Esophagus muscularis mucosa (tissue), 4 donors: ENCODE results near the gene PWWP2A.
"Not testable (repeated sequence)": the region's sequence is repeated elsewhere in the genome, so short reads cannot be mapped to it uniquely, and the experiment has no call there.

Source experiments
- EP300 ChIP-seq: sonication (generic); formaldehyde crosslinking; IDR thresholded peaks from one replicate; pipeline ENCODE4 v1.6.1; 2017; ENCODE audit warnings: antibody characterized with exemption
- POLR2A ChIP-seq: fragments of 450-650 bp; IDR thresholded peaks from one replicate; pipeline ENCODE4 v1.6.1; 2017; ENCODE audit warnings: antibody characterized with exemption, moderate library complexity, mild to moderate bottlenecking, low read depth
- POLR2AphosphoS5 ChIP-seq, 2 donors: sonication (generic); formaldehyde crosslinking; IDR thresholded peaks; one replicate each; pipeline ENCODE4 v1.6.1; 2017; ENCODE audit warnings: antibody characterized with exemption in 2 of 2
- TF ChIP-seq, protein P1 (sequence below), 3 experiments: fragments of 200-600 bp in 2 of 3; fragments of 450-650 bp in 1 of 3; sonication (generic) in 2 of 3; IDR thresholded peaks; one replicate each; pipeline ENCODE4 v1.5.1; 2017 to 2019; ENCODE audit warnings: antibody characterized with exemption in 3 of 3, mild to moderate bottlenecking in 2 of 3, moderate library complexity in 1 of 3

DNA sequence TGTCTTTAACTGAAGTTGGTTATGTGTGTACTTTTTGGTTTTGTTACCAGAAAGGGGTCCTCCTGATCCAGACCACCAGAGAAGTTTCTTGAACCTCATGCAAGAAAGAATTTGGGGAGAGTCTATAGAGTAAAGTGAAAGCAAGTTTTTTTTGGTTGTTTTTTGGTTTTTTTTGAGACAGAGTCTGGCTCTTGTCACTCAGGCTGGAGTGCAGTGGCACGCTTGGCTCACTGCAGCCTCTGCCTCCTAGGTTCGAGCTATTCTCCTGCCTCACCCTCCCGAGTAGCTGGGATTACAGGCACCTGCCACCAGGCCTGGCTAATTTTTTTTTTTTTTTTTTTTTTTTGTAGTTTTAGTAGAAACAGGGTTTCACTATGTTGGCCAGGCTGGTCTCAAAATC, 41.6 kb upstream of the PWWP2A start:
- TF ChIP-seq, protein P1, sequence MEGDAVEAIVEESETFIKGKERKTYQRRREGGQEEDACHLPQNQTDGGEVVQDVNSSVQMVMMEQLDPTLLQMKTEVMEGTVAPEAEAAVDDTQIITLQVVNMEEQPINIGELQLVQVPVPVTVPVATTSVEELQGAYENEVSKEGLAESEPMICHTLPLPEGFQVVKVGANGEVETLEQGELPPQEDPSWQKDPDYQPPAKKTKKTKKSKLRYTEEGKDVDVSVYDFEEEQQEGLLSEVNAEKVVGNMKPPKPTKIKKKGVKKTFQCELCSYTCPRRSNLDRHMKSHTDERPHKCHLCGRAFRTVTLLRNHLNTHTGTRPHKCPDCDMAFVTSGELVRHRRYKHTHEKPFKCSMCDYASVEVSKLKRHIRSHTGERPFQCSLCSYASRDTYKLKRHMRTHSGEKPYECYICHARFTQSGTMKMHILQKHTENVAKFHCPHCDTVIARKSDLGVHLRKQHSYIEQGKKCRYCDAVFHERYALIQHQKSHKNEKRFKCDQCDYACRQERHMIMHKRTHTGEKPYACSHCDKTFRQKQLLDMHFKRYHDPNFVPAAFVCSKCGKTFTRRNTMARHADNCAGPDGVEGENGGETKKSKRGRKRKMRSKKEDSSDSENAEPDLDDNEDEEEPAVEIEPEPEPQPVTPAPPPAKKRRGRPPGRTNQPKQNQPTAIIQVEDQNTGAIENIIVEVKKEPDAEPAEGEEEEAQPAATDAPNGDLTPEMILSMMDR (IDR thresholded peaks at IDR 0.05): not testable (repeated sequence)
- not testable (repeated sequence) for TF ChIP-seq POLR2AphosphoS5 (IDR thresholded peaks at IDR 0.05); POLR2A; EP300
